Measurements from ENCODE around the gene INHBC.
A peak's percentile ranks its signal among the peaks of the same experiment; 100 is the strongest.

DNA sequence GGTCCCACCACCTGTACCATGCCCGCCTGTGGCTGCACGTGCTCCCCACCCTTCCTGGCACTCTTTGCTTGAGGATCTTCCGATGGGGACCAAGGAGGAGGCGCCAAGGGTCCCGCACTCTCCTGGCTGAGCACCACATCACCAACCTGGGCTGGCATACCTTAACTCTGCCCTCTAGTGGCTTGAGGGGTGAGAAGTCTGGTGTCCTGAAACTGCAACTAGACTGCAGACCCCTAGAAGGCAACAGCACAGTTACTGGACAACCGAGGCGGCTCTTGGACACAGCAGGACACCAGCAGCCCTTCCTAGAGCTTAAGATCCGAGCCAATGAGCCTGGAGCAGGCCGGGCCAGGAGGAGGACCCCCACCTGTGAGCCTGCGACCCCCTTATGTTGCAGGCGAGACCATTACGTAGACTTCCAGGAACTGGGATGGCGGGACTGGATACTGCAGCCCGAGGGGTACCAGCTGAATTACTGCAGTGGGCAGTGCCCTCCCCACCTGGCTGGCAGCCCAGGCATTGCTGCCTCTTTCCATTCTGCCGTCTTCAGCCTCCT lies 21.6 kb downstream of the INHBC start:
- TF ChIP-seq, protein P1, sequence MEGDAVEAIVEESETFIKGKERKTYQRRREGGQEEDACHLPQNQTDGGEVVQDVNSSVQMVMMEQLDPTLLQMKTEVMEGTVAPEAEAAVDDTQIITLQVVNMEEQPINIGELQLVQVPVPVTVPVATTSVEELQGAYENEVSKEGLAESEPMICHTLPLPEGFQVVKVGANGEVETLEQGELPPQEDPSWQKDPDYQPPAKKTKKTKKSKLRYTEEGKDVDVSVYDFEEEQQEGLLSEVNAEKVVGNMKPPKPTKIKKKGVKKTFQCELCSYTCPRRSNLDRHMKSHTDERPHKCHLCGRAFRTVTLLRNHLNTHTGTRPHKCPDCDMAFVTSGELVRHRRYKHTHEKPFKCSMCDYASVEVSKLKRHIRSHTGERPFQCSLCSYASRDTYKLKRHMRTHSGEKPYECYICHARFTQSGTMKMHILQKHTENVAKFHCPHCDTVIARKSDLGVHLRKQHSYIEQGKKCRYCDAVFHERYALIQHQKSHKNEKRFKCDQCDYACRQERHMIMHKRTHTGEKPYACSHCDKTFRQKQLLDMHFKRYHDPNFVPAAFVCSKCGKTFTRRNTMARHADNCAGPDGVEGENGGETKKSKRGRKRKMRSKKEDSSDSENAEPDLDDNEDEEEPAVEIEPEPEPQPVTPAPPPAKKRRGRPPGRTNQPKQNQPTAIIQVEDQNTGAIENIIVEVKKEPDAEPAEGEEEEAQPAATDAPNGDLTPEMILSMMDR (IDR thresholded peaks at IDR 0.05 in 2 of 3, conservative IDR thresholded peaks at IDR 0.05 in 1 of 3; ENCODE audit: borderline replicate concordance in 1 of 3, insufficient read depth in 1 of 3, low read depth in 2 of 3, low read length in 2 of 3): peak in 2 of 3 experiments; percentile 79 to 80; a peak in 4 of 6 replicates
- TF ChIP-seq SIN3A (IDR thresholded peaks at IDR 0.05; ENCODE audit: low read depth): no peak
- no peak for TF ChIP-seq POLR2A (IDR thresholded peaks at IDR 0.05; ENCODE audit: borderline replicate concordance, extremely low read depth, insufficient read depth, insufficient read length)
- no peak for TF ChIP-seq TCF7L2 (IDR thresholded peaks at IDR 0.05; ENCODE audit: borderline replicate concordance, extremely low read depth, insufficient read depth, insufficient read length)
- TF ChIP-seq, protein P2, sequence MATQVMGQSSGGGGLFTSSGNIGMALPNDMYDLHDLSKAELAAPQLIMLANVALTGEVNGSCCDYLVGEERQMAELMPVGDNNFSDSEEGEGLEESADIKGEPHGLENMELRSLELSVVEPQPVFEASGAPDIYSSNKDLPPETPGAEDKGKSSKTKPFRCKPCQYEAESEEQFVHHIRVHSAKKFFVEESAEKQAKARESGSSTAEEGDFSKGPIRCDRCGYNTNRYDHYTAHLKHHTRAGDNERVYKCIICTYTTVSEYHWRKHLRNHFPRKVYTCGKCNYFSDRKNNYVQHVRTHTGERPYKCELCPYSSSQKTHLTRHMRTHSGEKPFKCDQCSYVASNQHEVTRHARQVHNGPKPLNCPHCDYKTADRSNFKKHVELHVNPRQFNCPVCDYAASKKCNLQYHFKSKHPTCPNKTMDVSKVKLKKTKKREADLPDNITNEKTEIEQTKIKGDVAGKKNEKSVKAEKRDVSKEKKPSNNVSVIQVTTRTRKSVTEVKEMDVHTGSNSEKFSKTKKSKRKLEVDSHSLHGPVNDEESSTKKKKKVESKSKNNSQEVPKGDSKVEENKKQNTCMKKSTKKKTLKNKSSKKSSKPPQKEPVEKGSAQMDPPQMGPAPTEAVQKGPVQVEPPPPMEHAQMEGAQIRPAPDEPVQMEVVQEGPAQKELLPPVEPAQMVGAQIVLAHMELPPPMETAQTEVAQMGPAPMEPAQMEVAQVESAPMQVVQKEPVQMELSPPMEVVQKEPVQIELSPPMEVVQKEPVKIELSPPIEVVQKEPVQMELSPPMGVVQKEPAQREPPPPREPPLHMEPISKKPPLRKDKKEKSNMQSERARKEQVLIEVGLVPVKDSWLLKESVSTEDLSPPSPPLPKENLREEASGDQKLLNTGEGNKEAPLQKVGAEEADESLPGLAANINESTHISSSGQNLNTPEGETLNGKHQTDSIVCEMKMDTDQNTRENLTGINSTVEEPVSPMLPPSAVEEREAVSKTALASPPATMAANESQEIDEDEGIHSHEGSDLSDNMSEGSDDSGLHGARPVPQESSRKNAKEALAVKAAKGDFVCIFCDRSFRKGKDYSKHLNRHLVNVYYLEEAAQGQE (IDR thresholded peaks at IDR 0.05; ENCODE audit: low read depth): no peak
- TF ChIP-seq SP1 (IDR thresholded peaks at IDR 0.05; ENCODE audit: low read depth): no peak
- peak; percentile 16; the same call in 1 of the 2 replicates for TF ChIP-seq POLR2AphosphoS5 (IDR thresholded peaks at IDR 0.05; ENCODE audit: low read depth, low read length)
- TF ChIP-seq, protein P3, sequence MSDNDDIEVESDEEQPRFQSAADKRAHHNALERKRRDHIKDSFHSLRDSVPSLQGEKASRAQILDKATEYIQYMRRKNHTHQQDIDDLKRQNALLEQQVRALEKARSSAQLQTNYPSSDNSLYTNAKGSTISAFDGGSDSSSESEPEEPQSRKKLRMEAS (IDR thresholded peaks at IDR 0.05): no peak
- TF ChIP-seq CBX3 (IDR thresholded peaks at IDR 0.05; ENCODE audit: low read depth): no peak
- no peak for TF ChIP-seq FOSL1 (IDR thresholded peaks at IDR 0.05; ENCODE audit: low read depth)
- TF ChIP-seq SRF (IDR thresholded peaks at IDR 0.05; ENCODE audit: low read depth): no peak
